Inflammatory macrophage treated with lipopolysaccharide for 1 hour (primary cell): ENCODE data around the gene ZKSCAN3.
"Not testable (repeated sequence)": the region's sequence is repeated elsewhere in the genome, so short reads cannot be mapped to it uniquely, and the experiment has no call there.

ENCODE experiments used
- DNase-seq, 2 donors: peaks; one replicate each; pipeline ENCODE4 v3.0.0-alpha.2; 2020 to 2022

Gene ZKSCAN3

DNA sequence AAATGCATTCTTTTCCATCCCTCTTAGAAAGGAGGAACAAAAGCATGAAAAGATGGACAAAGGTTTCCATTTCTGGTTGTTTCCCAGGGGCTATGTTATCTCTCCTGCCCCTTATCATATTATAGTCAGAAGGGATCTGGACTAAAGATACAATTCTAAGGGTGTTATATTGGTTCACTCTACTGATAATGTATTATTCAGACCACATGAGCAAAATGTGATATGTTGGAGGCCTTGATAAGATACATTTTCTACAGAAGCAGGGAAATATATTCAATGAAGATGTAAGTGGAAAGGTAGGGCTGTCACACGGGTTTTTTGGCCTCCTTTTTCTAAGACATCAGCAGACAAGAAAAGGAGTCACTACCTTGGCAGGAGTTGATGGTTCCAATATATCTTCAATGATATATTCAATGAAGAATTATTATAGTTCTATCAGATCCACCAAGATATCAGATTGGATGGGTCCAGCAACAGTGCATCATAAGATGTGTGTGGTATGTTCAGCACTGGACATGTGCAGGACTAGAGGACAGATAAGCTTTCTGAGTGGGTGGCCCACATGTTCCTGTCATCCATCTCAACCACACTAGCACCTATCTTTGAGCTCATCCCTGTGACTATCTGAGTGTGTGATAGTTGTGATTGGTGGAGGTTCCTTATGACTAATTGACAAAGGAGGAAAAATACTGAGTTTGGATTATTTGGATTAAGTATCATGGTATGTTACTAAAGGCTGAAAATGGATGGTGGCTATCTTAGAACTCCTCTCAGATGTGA, 5.7 kb upstream of the ZKSCAN3 start:
- no peak for DNase-seq

DNA sequence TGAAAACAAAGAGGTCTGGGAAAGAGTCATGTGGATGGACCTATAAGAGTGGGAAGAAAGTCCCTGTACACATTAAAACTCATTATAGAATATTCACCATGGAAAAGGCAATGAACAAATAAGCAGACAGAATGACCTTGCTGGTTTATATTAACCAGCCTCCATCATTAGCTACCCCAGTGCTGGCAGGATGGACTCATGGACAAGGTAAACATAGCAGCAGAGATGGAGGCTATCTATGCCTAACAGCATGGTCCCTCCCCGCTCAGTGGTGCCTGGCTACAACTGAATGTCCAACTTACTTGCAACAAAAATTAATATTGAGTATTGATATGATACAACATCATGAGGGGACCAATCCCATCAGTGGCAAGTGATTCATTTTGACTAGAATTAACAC, 4.5 kb upstream of the ZKSCAN3 start:
- no peak for DNase-seq

- DNase-seq = no peak
These were observed 2.6 kb upstream of the ZKSCAN3 start for GRCh38 chr6:28347119-28347518.

- no peak for DNase-seq
These were observed 329 bp upstream of the ZKSCAN3 start for GRCh38 chr6:28349344-28349891.

DNA sequence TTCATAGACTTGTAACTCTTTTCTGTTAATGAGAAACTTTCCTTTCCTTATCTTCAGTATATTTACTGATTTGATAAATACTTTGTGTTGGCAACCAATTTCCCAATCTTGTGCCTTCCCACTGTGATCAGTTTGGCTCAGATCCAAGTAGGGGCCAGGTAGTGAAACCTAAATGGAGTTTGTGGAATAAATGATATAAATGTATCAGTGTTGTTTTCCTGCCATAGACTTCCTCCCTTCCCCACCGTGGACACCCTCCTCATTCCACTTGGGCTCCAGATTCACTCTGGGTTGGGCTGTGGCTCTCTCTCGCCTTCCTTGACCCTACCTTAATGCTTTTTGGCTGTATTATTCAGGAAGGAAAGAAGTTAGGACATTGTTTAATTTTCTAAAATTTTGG, 1.3 kb downstream of the ZKSCAN3 start:
- DNase-seq = no peak

DNA sequence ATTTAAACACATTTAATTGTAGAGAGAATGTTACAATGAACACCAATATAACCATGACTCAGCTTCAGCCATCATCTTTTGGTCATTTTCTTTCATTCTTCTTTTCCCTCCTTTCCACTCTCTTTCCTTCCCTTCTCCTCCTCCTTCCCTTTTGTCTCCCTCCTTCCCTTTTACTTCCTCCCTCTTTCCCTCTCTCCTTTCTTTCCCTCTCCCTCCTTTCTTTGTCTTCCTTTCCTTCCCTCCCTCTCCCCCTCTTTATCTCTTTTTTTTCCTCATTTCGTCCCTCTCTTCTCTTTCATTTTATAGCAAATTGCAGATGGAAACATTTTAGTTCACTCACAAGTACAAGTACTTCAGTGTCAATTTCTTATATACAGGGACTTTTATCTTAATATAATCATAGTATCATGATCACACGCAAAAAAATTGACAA, 1.8 kb downstream of the ZKSCAN3 start:
- DNase-seq = no peak

DNA sequence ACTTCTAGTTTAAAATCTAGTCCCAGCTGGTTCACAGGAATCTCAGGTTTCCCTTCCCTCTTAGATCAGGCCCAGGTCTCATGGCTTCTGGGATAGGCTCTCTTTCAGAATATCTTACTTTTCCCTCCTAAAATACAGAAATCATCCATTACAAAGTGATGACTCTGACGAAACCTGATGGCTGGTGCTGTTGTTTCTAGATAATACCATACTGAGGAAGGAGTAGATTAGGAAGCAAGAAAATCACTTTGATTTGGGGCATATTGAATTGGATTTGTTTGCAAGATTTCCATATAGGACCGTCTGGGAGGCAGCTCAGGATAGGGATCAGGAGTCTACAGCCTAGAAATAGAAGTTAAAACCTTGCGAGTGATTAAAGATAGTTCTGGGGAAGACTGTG, 3.6 kb downstream of the ZKSCAN3 start:
- no peak for DNase-seq

- no peak for DNase-seq
These were observed 4.4 kb downstream of the ZKSCAN3 start for GRCh38 chr6:28353981-28354676.

DNA sequence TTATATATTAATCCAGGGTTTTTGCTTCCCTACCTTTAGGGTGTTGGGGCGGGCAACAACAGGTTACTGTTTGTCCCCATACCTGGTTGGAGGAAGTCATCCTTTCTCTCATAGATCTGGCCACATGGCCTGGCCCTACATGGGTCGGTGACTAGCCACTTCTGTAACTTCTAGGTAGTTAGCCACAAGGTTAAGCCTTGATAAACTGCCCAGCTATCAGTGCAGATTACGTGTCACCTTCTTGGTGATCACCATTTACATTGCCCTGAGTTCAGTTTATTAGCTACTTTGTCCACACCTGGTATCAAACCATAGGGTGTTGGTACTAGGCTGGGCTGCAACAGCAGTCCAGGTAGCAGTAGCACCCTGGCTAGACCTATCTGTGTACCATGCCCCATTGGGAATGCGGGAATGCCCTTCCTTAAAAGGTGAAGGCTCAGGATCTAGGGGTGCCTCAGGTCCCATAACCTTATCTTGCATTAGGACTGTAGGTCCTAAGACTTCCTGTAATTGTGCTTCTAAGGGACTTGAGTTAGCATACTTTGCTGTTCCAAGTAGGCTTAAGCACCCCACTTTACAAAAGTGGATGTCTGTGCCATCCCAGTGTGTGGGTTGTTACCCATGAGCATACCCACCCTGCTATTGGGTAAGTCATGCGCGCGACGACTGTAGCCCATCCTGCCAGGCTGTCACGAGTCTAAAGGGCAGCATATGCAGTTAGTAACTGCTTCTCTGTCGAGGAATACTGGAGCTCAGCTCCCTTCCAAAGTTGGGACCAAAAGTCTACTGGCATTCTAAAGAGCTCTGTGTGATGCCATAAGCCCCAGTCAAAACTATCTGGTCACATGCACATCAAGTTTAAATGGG, 5.2 kb downstream of the ZKSCAN3 start:
- DNase-seq = no peak

DNA sequence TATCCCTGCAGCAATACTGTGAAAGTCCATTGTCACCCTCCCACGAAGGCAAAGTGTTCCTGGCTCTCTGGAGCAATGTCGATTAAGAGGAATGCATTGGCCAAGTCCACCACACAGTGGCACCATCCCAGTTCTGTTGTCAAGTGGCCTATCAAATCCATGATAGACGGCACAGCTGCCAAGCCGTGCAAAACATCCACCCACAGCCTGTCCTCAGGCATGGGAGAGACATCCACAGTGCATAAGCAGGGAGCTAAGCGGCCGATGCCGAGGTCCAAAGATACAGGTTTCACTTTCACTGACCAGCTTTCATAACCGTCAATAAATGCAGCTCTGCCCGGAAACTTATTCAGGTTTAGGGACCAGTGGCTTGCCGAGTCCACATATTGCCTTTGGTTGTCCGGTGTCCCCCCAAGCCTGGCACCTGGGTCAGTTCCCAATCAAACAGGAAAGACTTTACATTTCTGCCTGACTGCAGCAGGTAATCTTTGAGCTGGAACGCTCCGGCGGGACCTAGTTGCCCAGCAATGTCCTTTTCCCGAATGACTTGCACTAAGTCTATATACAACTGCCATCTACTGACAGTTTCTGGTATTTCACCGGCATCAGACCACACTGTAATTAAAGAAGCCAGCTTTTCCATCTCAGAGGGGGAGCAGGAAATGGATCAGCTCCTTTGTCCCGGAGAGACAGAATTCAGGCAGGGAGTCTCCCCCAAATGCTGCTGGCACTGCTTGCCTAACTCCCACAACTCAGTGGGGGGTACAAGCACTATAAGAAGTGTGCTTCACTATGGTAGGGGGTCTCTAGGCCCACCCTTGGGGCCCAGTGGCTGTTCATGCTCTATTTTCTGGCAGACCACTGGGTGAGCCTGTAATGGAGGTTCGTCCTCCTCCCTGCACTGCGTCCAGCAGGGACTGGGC, 6.3 kb downstream of the ZKSCAN3 start:
- DNase-seq = peak; percentile 75 to 96

- no peak for DNase-seq
These were observed 6.9 kb downstream of the ZKSCAN3 start for GRCh38 chr6:28356666-28357020.

DNA sequence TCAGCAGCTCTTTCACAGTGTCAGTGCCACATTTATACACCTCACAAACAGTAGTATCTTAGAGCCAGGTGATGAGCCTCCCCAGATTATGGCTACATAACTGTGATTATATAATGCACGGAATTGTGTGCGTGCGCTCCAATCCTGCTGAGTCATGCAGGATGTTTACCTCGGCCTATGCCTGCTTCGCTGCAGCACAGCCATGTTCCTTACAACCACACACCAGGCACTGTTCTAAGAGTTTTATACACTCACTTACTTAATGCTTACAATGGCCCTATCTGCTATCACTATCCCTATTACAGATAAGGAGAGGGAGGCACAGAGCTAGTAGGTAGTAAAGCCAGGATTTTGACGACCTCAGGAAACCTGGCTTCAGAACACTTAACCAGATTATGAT, 7.3 kb downstream of the ZKSCAN3 start:
- no peak for DNase-seq

DNA sequence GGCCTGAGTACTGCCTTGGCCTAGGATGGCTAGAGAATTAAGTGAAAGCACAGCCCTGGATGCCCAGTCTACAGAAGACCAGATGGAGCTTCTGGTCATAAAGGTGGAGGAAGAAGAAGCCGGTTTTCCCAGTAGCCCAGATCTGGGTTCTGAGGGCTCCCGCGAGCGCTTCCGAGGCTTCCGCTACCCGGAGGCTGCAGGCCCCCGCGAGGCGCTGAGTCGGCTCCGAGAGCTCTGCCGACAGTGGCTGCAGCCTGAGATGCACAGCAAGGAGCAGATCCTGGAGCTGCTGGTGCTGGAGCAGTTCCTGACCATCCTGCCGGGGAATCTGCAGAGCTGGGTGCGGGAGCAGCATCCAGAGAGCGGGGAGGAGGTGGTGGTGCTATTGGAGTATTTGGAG, 9.8 kb downstream of the ZKSCAN3 start:
- not testable (repeated sequence) for DNase-seq

GRCh38 chr6:28360961-28361360, 11.2 kb downstream of the ZKSCAN3 start:
- DNase-seq = no peak

GRCh38 chr6:28365590-28365989, 15.8 kb downstream of the ZKSCAN3 start:
- not testable (repeated sequence) for DNase-seq

- peak; percentile 57 to 66 for DNase-seq
These were observed 18.8 kb downstream of the ZKSCAN3 start for GRCh38 chr6:28368522-28368921.

- DNase-seq = no peak
These were observed 19.7 kb downstream of the ZKSCAN3 start for GRCh38 chr6:28369463-28369862.

DNA sequence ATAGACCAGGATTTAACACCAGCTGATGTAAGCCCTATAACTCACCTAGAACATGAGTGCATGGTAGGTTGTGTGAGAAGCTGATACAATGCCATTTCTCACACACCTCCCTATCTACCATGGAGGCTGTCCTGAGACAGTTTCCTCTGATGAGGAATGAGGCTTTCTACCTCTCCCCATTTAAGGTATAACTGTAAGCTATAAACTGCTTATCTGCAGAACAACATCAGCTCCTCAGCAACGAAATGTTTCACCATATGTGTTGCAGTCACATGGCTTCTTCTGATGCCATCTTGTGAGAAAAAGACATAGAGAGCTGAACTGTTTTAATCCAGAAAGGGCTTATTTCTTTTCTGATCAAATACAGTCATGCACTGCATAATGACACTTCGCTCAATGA, 20.7 kb downstream of the ZKSCAN3 start:
- no peak for DNase-seq

- no peak for DNase-seq
These were observed 21.5 kb downstream of the ZKSCAN3 start for GRCh38 chr6:28371280-28371679.

DNA sequence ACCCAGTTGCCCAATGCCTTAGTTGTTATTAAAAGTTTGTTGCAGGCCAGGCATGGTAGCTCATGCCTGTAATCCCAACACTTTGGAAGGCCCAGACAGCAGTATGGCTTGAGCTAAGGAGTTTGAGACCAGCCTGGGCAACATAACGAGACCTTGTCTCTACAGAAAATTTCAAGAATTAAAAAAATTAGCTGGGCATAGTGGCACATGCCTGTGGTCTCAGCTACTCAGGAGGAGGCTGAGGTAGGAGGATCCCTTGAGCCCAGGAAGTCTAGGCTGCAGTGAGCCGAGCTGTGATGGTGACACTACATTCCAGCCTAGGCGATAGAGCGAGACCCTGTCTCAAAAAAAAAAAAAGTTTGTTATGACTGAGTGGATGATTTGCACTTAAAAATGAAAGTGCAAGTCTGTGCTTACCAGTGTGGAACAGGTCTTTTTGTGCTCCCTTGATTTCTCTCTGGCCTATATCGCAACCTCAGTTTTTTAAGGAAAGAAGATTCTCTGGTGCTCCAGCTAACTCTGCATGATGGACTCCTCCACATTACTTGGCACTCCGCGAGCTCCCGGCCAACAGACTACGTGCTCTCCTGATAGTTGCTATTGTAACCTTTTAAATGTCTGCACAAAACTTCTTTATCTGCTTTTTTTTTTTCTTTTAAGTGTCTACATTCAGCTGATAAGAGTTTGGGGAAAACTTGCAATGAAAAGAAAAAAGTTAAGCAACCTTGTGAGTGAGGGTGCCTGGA, 22.1 kb downstream of the ZKSCAN3 start:
- DNase-seq = no peak

DNA sequence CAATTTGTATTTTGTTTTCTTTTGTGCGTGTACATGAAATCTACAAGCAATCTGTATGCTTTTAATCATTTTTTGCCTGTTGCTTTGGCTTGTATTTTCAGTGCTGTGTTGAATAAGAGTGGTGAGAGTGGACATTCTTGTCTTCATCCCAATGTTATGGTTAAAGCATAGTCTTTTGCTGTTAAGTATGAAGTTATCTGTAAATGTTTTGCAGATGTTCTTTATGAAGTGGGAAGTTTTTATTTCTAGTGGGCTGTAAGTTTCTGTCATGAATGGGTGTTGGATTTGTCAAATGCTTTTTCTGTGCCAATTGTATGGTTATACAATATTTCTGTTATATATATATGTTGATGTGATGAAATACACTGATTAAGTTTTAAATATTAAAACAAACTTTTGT, 24.2 kb downstream of the ZKSCAN3 start:
- no peak for DNase-seq
